Measurements from ENCODE around the gene CAND1.

GRCh38 chr12:67280572-67280971, 11.4 kb downstream of the CAND1 start:
- TF ChIP-seq TCF7L2 (IDR thresholded peaks at IDR 0.05; ENCODE audit: low read depth, low read length) = no peak
- TF ChIP-seq, protein P1, sequence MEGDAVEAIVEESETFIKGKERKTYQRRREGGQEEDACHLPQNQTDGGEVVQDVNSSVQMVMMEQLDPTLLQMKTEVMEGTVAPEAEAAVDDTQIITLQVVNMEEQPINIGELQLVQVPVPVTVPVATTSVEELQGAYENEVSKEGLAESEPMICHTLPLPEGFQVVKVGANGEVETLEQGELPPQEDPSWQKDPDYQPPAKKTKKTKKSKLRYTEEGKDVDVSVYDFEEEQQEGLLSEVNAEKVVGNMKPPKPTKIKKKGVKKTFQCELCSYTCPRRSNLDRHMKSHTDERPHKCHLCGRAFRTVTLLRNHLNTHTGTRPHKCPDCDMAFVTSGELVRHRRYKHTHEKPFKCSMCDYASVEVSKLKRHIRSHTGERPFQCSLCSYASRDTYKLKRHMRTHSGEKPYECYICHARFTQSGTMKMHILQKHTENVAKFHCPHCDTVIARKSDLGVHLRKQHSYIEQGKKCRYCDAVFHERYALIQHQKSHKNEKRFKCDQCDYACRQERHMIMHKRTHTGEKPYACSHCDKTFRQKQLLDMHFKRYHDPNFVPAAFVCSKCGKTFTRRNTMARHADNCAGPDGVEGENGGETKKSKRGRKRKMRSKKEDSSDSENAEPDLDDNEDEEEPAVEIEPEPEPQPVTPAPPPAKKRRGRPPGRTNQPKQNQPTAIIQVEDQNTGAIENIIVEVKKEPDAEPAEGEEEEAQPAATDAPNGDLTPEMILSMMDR (IDR thresholded peaks at IDR 0.05) = no peak
- no peak for TF ChIP-seq POLR2AphosphoS5 (IDR thresholded peaks at IDR 0.05; ENCODE audit: low read depth, low read length)
- no peak for TF ChIP-seq REST (IDR thresholded peaks at IDR 0.05; ENCODE audit: insufficient read depth in 1 of 2, low read depth in 2 of 2, low read length in 1 of 2)
